COLO668 (cell line): ENCODE measurements around the gene SLC39A5.
"Not testable (repeated sequence)": the region's sequence is repeated elsewhere in the genome, so short reads cannot be mapped to it uniquely, and the experiment has no call there.

ENCODE experiments used
- DNase-seq: peaks from one replicate; lab custom pipeline; 2025; ENCODE audit not compliant: unreplicated experiment; lab: John Stamatoyannopoulos, UW

The SLC39A5 gene

DNA sequence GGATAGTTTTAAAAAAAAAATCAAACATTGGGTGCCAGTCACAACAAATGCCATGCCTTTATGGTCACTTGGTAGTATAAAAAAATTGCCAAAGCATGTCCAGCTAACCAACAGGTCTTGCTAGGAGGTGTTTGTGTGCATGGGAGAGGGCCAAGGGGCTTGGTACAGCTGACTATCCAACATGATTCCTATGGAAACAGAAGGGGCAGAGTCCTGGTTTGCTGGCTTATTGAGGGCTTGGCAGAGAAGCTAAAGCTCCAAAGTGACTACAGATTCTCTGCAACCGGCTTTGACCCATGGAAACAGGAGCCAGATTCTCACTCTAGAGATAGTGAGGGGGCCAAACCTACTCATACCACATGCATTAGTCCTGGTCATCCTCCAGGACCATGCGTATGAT, 42.6 kb downstream of the SLC39A5 start:
- DNase-seq, result not testable (repeated sequence)

DNA sequence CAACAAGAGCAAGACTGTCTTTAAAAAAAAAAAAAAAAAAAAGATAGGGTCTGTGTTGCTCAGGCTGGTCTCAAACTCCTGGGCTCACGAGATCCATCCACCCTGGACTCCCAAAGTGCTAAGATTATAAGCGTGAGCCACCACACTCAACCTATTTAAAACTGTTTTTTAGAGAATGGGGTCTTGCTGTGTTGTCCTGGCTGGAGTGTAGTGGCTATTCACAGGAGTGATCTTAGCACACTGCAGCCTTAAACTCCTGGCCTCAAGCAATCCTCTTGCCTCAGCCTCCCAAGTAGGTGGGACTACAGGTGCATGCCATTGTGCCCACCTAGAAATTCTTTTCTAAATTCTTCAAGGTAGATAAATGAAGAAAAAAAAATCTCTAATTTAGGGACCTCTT, 44.4 kb downstream of the SLC39A5 start:
- DNase-seq, result no peak

- no peak for DNase-seq
Measured at GRCh38 chr12:56278905-56279304, 49.1 kb downstream of the SLC39A5 start.

- DNase-seq, result no peak
Measured at GRCh38 chr12:56280849-56281248, 51.0 kb downstream of the SLC39A5 start.

DNA sequence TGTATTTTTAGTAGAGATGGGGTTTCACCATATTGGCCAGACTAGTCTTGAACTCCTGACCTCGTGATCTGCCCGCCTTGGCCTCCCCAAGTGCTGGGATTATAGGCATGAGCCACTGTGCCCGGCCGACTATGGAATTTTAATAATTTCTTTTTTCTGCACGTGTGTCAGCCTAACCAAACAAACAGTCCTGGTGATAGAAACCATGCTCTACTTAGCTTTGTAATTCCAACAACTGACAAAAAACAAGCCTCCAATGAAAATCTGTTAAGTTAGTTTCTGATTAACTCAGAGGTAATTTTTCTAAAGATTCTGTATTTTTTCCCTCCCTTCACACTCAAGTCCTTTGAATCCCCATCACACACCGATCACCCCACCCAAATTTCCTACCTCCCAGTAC, 52.2 kb downstream of the SLC39A5 start:
- no peak for DNase-seq

GRCh38 chr12:56282579-56282978, 52.7 kb downstream of the SLC39A5 start:
- DNase-seq, result no peak

GRCh38 chr12:56284263-56284662, 54.4 kb downstream of the SLC39A5 start:
- DNase-seq, result not testable (repeated sequence)

DNA sequence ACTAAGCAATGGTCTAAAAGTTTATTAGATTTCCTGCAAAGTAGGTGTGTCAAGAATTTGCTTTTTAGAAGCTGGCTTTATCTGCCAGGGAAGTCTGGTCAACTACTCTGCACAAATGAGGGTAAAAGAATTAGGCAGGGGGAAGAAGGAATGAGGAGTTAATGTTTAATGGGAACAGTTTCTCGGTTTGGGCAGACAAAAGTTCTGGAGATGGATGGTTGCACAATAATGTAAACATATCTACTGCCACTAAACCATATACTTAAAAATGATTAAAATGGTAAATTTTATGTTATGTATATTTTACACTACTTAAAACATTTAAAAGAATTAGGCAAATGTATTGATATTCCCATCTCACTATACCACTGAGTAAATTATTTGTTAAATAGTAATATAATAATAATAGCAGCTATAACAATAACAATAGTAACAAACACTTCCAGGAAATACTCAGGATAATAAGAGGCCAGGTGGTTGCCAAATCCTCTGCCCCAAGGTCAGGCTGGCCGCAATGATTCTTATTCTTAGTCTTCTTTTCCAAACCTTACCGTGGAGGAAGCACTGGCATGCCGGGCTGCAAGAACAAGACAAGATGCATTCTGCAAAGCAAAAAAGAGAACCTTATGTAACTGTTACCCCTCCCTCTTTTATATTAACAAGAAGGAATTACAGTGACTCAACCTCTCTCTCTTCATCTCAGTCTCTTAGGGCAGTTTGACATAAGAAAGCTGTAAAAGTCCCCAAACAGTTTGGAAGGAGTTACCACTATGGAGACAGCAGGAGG, 56.4 kb downstream of the SLC39A5 start:
- DNase-seq, result no peak
